DMS153 treated with DMSO at 0.1 percent for 48 hours (cell line): Measurements from ENCODE around the gene MCTP1.

Experiments
- DNase-seq: peaks from one replicate; lab custom pipeline; 2025; ENCODE audit not compliant: unreplicated experiment; lab: John Stamatoyannopoulos, UW

The MCTP1 gene

DNA sequence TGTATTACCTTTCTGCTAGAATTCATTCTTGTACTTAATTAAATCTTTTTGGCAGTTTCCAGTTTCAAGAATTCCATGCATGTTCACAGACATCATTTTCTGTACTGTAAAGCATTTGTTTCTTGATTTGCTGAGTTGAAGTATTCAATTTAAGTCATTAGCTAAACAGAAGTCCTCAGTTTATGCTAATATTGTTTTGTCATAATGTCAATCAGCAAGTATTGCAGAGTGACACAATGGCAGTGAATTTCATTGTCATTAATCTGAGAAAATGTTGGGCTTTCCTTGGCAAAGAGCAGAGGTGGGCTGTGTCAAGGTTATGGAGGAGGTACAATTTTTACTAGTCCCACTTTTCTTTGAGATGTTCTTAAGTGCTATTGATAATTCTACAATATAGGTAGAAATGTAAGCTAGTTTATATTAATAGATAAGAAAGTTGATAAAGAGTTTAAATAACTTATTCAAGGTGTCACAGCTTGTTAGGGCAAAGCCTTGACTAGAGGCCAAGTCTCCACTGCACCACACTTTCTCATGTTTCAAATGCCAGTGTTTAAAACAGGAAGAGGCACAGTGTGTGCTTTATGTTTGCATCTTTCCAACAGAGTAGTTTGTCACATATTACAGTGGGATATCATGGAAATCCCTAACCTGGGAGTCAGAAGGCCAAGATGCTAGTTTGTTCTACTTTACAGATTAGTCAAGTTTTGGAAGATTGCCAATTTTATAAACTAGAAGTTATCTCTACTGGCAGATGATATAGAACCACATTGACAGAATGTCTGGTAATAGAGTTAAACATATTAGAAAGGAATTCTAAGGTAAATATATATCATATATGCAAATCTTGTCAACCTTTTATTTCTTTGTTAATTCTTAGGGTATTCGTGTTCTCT, 610.2 kb downstream of the MCTP1 start:
- DNase-seq: no peak

GRCh38 chr5:94672746-94673145, 612.1 kb downstream of the MCTP1 start:
- DNase-seq: no peak

DNA sequence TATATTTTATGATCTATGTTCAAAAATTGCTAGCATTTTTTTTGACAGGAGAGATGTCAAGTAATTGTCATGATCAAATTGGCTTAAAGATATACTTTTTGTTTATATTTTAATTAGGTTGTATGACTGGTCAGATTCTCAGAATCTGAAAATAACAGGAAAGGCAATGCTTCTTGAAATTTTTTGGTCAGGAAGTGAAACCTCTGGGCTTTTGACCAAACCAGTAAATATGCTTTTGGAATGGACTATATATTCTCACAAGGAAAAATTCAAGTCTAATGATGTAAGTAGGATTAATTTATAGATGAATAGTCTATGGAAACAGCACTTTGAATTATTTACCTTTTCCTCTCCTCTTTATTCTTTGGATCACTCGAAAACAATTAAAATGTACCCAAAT, 614.2 kb downstream of the MCTP1 start:
- DNase-seq: no peak

GRCh38 chr5:94667937-94668336, 617.0 kb downstream of the MCTP1 start:
- DNase-seq: no peak

GRCh38 chr5:94661086-94661485, 623.8 kb downstream of the MCTP1 start:
- no peak for DNase-seq

DNA sequence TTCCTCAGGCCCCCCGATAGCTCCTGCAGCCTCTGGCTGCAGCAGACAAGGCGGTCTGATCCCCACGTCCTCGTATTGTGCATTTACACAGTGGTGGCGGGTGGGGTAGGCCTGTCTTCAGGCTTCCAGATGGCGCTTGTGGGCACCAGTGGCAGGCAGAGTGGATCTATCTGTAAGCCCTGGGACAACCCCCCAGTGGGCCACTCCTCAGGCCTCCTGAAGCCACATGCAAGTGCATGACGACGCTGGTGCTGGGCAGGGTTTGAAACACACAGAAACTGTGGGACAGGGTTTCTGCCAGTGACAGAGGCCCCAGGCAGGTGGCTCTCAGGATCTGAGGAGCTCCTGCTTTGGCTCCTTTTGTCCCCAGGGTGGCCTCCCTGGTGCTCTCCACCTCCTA, 624.4 kb downstream of the MCTP1 start:
- no peak for DNase-seq

- DNase-seq: no peak
Observed at GRCh38 chr5:94658272-94658671, 626.6 kb downstream of the MCTP1 start.
